Fibroblast of the aortic adventitia (primary cell): ENCODE measurements around the gene ZNF609. TPM values are rescaled to one million over a fixed set of nuclear protein-coding genes. Genes with fewer than 3 reads are reported as not detected.
A peak's percentile ranks its signal among the peaks of the same experiment; 100 is the strongest.

ENCODE experiments used
- DNase-seq: peaks from one replicate; pipeline ENCODE4 v3.0.0-alpha.2; 2010; ENCODE audit warnings: low read depth
- H3K4me3 ChIP-seq: 2 replicates; pipeline ENCODE4 v1.5.1; 2011; ENCODE audit warnings: low read depth, mild to moderate bottlenecking, control low read depth, low read length, moderate library complexity
- total RNA-seq: library from RNA; depleted of rRNA; stranded (reverse); fragments of >200 nt; gene quantifications from 2 replicates; pipeline ENCODE4 v1.2.3, GENCODE V29; 2012; ENCODE audit warnings: low replicate concordance
- TF ChIP-seq, protein P1 (sequence below): IDR thresholded peaks from 2 replicates; pipeline ENCODE4 v1.5.1; 2011; ENCODE audit warnings: mild to moderate bottlenecking, low read length, control low read depth, inconsistent platforms; ENCODE audit not compliant: insufficient read depth

The ZNF609 gene
- total RNA-seq, 1 donor: 19.3 TPM

DNA sequence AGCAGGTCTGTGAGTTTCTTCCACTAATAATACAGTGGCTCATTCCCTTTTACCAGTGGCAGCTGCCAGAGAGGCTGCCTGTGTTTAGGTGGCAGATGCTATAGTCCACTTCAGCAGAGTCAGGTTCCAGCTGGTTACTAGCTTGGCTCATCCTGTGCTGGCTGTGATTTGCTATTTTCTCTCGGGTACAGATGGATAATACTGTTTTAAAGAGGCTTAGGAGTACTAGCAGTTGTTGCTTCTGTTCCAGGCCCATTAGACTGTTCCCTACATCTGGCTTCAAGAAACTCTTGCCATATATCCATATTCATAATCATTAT lies 41.0 kb downstream of the ZNF609 start:
- H3K4me3 ChIP-seq: no peak overlapping the region
- TF ChIP-seq, protein P1, sequence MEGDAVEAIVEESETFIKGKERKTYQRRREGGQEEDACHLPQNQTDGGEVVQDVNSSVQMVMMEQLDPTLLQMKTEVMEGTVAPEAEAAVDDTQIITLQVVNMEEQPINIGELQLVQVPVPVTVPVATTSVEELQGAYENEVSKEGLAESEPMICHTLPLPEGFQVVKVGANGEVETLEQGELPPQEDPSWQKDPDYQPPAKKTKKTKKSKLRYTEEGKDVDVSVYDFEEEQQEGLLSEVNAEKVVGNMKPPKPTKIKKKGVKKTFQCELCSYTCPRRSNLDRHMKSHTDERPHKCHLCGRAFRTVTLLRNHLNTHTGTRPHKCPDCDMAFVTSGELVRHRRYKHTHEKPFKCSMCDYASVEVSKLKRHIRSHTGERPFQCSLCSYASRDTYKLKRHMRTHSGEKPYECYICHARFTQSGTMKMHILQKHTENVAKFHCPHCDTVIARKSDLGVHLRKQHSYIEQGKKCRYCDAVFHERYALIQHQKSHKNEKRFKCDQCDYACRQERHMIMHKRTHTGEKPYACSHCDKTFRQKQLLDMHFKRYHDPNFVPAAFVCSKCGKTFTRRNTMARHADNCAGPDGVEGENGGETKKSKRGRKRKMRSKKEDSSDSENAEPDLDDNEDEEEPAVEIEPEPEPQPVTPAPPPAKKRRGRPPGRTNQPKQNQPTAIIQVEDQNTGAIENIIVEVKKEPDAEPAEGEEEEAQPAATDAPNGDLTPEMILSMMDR: no peak
- DNase-seq: no peak

DNA sequence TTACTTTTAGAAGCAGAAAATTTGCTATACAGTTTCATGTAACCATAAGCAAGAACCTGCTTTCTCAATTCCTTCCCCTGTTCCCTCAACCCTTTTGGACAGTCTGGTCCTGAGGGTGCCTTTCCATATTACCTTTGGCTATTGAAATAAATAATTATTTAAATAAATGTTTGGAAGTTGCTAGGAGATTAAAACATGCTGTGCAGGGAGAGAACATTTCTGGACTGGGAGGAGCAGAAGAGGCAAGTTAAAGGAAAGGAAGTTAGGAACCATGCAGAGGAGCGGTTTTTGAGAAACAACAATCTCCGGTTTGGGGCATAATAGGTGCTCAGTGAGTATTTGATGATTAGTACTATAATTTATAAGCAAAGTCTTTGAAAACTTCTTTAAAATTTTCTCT lies 41.8 kb downstream of the ZNF609 start:
- TF ChIP-seq, protein P1: no peak
- no peak for DNase-seq
- H3K4me3 ChIP-seq: no peak overlapping the region

DNA sequence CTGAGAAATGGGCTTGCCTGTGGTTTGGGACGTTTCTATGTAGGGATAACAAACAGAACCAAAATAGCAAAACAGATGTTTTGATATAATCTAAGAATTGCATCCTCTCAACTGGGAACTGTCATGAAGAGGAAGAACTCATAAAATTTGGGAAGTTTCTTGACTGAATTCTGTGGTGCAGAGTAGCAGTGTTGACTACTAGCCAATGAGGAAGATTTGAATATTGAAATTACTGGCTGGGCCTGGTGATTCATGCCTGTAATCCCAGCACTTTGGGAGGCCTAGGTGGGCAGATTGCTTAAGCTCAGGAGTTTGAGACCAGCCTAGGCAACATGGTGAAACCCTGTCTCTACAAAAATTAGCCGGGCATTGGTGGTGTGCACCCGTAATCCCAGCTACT lies 42.2 kb downstream of the ZNF609 start:
- no peak for DNase-seq
- no peak overlapping the region for H3K4me3 ChIP-seq
- TF ChIP-seq, protein P1: no peak

DNA sequence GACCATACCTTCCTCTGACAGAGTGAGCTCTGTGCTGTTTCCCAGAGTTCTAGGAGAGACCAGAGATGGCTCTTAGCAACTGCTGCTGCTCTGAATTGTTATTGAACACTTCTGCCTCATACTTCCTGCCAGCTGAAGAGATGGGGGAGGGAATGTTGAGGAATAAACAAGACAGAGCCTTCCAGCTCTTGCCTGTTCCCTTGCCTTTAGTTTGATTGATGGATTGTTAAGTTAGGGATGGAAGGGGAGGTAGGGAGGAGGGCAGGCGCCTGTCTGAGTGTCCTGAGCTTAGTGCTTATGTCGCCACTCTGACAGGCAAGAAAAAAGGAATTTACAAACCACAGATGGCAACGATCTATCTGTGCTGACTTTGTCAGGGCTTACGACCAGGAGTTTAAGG lies 42.8 kb downstream of the ZNF609 start:
- no peak overlapping the region for H3K4me3 ChIP-seq
- TF ChIP-seq, protein P1: no peak
- DNase-seq: peak; percentile 22

DNA sequence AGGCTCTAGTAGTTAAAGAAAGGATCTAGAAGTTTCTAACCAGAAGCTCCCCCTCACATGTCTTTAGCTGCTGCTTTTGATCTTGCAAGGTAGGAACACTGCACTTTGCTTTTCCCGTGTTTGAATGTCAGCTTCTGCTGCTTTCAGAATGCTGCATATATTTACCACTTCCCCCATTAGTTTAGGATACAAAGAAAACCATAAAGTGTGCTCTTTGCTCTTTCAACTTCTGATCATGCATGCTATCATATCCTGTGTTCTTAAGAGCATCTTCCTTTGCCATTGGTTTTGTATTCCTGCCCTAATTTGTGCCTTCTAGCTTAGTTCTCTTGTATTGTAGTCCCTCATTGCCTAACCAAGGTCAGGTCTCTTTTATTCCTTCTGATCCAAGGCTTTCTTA lies 43.3 kb downstream of the ZNF609 start:
- no peak overlapping the region for H3K4me3 ChIP-seq
- DNase-seq: no peak
- TF ChIP-seq, protein P1: no peak

DNA sequence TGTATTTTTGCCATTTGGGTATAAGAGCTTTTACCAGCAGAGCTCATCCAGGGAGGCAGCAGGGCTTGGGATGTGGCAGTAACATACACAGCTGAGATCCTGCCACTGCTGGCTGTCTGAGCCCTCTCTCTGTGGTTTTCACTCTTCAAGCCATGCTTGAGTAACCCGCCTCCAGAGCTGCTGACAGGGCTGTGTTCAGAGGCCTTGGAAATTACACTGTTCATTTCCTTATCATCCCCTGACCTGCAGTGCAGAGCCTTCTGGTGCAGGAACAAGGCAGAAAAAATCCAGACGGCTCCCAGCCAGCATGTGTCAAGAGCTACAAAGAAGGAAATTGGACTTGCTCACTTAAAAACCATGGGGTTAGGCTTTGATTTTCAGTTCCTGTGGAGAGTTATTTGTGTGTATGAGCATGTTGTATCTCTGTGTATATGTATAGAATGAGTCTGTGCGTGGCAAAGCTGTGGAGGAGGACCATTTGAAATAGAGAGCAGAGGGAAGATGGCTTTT lies 47.0 kb downstream of the ZNF609 start:
- peak; percentile 95 for DNase-seq
- H3K4me3 ChIP-seq: no peak overlapping the region
- TF ChIP-seq, protein P1: no peak

DNA sequence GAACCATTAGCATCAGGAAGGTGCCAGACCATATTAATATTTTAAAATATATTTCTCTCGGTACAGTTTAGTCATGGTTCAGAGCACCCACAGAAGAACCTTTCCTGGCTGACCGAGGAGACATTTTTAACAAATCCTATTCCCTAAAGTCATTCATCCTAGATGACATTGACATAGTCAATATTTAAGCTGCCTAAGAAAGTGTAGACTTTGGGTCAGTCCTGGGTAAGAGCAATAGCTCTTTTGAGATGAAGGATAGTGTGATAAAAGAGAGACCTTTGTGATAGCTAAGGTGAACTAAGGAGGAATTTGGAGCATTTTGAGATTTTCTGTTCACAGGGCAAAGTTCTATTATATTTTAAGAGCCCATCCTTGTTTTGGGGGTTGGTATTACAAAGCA lies 47.5 kb downstream of the ZNF609 start:
- DNase-seq: no peak
- TF ChIP-seq, protein P1: no peak
- H3K4me3 ChIP-seq: no peak overlapping the region
